Measurements from ENCODE around the gene DPYSL3. TPM values are rescaled to one million over a fixed set of nuclear protein-coding genes. Genes with fewer than 3 reads are reported as not detected.
A peak's percentile ranks its signal among the peaks of the same experiment; 100 is the strongest.

The DPYSL3 gene
- polyA plus RNA-seq, 1 donor (not counting 4 experiments of a cell fraction or from before 2014, with no cell fraction given), result 4.8 TPM

DNA sequence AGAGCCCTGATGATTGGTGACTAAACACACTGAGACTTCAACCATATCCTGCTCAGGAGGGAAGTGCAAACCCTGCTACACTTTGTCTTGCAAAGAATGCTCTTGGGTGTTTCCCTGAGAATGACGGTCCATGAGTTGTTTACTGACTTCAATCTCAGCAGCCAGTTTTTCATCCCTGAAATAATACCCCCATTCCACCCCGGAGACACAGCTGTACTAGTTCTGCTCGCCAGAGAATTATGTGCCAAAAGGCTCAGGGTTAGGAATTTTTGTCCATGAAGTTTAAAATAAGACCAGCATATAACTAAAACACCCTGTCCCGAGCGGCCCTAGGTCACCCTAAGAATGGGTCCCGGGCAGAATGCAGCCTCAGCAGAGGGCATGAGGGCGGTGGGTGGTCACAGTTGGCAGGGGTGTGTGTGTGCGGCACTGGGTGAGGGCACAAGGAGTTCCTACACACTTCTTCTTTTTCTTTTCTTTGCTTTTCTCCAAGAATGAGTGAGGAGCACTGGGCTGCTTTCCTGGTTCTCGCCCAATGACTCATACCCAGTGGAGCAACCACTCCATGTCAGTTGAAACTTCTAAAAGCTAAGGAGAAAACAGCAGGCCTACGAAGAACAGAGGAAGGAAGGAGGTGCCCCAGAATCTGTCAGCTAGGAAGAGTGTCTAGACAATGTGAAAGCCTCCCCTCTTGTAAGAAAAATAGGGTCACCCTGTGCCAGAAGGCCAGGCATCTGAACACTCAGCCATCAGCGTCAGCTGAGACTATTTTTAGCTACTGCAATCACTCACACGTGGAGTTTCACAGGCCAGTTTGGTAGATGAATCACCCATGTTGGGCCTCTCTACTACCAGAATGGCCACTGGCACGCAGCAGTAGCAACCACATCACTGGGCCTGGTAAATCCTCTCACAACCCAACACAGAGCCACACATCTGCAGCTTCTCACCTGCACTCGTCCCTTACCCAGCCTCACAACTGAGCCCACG, 105.9 kb downstream of the DPYSL3 start:
- dilution Hi-C loops (cut with MboI; ENCODE audit: extremely low pct_ligation_motif_present, low sequenced_read_pairs), result no loop called here
- no peak for DNase-seq (ENCODE audit: low read depth, low spot score)
- Histone ChIP-seq H3K36me3 (ENCODE audit: control insufficient read depth in 2 of 2, extremely low read depth in 1 of 2, insufficient read depth in 2 of 2, low read length in 2 of 2) (no peaks in the 10 kb centered on the region), H3K27me3 (ENCODE audit: control insufficient read depth, extremely low read depth, insufficient read depth, low read length) (no peaks in the 10 kb centered on the region), H4K20me1 (ENCODE audit: control insufficient read depth, extremely low read depth, insufficient read depth, low read length) (no peaks in the 10 kb centered on the region), H3K9me1 (ENCODE audit: control insufficient read depth, extremely low read depth, insufficient read depth, low read length) (no peaks in the 10 kb centered on the region), H3K27ac (ENCODE audit: control insufficient read depth, insufficient read depth, low read length) (peak overlapping the region; percentile 2), H2AFZ (ENCODE audit: control insufficient read depth, low read length) (no peak overlapping the region), H3K4me2 (ENCODE audit: control insufficient read depth, extremely low read depth, insufficient read depth, low read depth, low read length) (no peak overlapping the region), H3K4me3 (ENCODE audit: control insufficient read depth in 2 of 3, extremely low read depth in 1 of 3, insufficient read depth in 2 of 3, low read depth in 1 of 3, low read length in 3 of 3) (no peak overlapping the region), H3K4me1 (ENCODE audit: control insufficient read depth, extremely low read depth, insufficient read depth, low read length) (no peaks in the 10 kb centered on the region), H3K79me2 (ENCODE audit: control insufficient read depth, insufficient read depth, low read length) (no peaks in the 10 kb centered on the region), H3K9me3 (ENCODE audit: control insufficient read depth, low read depth, low read length) (no peaks in the 10 kb centered on the region), H3K9ac (ENCODE audit: control insufficient read depth, extremely low read depth, insufficient read depth, low read length) (no peak overlapping the region)
- FAIRE-seq, result no peak
- no peak for TF ChIP-seq EZH2 (IDR thresholded peaks at IDR 0.05; ENCODE audit: low read length)
- TF ChIP-seq, protein P1, sequence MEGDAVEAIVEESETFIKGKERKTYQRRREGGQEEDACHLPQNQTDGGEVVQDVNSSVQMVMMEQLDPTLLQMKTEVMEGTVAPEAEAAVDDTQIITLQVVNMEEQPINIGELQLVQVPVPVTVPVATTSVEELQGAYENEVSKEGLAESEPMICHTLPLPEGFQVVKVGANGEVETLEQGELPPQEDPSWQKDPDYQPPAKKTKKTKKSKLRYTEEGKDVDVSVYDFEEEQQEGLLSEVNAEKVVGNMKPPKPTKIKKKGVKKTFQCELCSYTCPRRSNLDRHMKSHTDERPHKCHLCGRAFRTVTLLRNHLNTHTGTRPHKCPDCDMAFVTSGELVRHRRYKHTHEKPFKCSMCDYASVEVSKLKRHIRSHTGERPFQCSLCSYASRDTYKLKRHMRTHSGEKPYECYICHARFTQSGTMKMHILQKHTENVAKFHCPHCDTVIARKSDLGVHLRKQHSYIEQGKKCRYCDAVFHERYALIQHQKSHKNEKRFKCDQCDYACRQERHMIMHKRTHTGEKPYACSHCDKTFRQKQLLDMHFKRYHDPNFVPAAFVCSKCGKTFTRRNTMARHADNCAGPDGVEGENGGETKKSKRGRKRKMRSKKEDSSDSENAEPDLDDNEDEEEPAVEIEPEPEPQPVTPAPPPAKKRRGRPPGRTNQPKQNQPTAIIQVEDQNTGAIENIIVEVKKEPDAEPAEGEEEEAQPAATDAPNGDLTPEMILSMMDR (optimal IDR thresholded peaks at IDR 0.05 in 1 of 3, IDR thresholded peaks at IDR 0.05 in 1 of 3, conservative IDR thresholded peaks at IDR 0.05 in 1 of 3; ENCODE audit: extremely low read depth in 1 of 3, insufficient read depth in 2 of 3, low read length in 3 of 3), result no peak

DNA sequence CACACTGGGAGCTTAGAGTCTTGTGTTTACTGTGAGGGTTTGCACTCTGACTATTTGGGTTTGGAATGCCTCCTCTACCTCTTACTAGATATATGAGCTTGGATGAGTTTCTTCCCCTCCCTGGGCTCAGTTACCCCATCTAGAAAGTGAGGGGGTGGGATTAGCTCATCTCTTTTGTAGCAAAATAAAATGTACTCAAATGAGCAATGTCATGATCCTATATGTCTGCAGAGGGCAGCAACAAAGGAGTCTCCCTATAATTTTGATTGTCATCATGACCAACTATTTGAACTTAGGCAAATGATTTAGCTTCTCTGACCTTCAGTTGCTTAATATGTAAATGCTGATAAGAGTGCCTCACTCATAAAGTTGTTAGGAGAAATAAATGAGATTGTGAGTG, 109.0 kb downstream of the DPYSL3 start:
- H3K9me1 ChIP-seq (ENCODE audit: control insufficient read depth, extremely low read depth, insufficient read depth, low read length), result no peaks in the 10 kb centered on the region
- no peaks in the 10 kb centered on the region for H3K36me3 ChIP-seq (ENCODE audit: control insufficient read depth in 2 of 2, extremely low read depth in 1 of 2, insufficient read depth in 2 of 2, low read length in 2 of 2)
- H3K27me3 ChIP-seq (ENCODE audit: control insufficient read depth, extremely low read depth, insufficient read depth, low read length), result no peaks in the 10 kb centered on the region
- no peak overlapping the region for H3K4me2 ChIP-seq (ENCODE audit: control insufficient read depth, extremely low read depth, insufficient read depth, low read depth, low read length)
- no peak overlapping the region for H3K4me3 ChIP-seq (ENCODE audit: control insufficient read depth in 2 of 3, extremely low read depth in 1 of 3, insufficient read depth in 2 of 3, low read depth in 1 of 3, low read length in 3 of 3)
- no peak overlapping the region for H3K9ac ChIP-seq (ENCODE audit: control insufficient read depth, extremely low read depth, insufficient read depth, low read length)
- H4K20me1 ChIP-seq (ENCODE audit: control insufficient read depth, extremely low read depth, insufficient read depth, low read length), result no peaks in the 10 kb centered on the region
- FAIRE-seq, result no peak
- no peaks in the 10 kb centered on the region for H3K4me1 ChIP-seq (ENCODE audit: control insufficient read depth, extremely low read depth, insufficient read depth, low read length)
- H3K27ac ChIP-seq (ENCODE audit: control insufficient read depth, insufficient read depth, low read length), result no peak overlapping the region
- TF ChIP-seq, protein P1 (optimal IDR thresholded peaks at IDR 0.05 in 1 of 3, IDR thresholded peaks at IDR 0.05 in 1 of 3, conservative IDR thresholded peaks at IDR 0.05 in 1 of 3; ENCODE audit: extremely low read depth in 1 of 3, insufficient read depth in 2 of 3, low read length in 3 of 3), result no peak
- no peak for TF ChIP-seq EZH2 (IDR thresholded peaks at IDR 0.05; ENCODE audit: low read length)
- no peaks in the 10 kb centered on the region for H3K79me2 ChIP-seq (ENCODE audit: control insufficient read depth, insufficient read depth, low read length)
- no peaks in the 10 kb centered on the region for H3K9me3 ChIP-seq (ENCODE audit: control insufficient read depth, low read depth, low read length)
- DNase-seq (ENCODE audit: low read depth, low spot score), result no peak
- dilution Hi-C loops (cut with MboI; ENCODE audit: extremely low pct_ligation_motif_present, low sequenced_read_pairs), result no loop called here
- no peak overlapping the region for H2AFZ ChIP-seq (ENCODE audit: control insufficient read depth, low read length)
